GM21786 (cell line): ENCODE data around the gene SLC35E4.

Experiments
- ATAC-seq: cut with Tn5 transposase; IDR thresholded peaks from one replicate; pipeline ENCODE4 v1.9.1; 2021; ENCODE audit not compliant: unreplicated experiment

SLC35E4 gene

GRCh38 chr22:30687358-30687757 is 51.8 kb downstream of the SLC35E4 start:
- no peak for ATAC-seq

DNA sequence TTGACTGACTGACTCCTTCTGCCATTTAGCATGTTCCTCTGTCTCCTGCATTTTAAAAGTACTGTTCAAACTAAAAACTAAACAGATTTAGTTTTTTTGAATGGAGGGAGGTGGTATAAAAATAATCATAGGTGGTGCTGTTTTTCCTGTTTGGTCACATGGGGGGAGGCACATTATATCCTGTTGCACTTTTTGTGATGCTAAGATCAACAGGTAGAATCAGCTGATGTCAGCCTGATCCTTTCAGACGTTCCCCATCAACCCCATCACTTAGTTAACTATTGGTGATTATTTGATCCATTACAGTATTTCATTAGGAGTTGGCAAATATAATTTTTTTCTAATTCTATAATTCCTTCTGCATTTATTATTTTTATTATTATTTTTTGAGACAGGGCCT is 54.0 kb downstream of the SLC35E4 start:
- no peak for ATAC-seq

DNA sequence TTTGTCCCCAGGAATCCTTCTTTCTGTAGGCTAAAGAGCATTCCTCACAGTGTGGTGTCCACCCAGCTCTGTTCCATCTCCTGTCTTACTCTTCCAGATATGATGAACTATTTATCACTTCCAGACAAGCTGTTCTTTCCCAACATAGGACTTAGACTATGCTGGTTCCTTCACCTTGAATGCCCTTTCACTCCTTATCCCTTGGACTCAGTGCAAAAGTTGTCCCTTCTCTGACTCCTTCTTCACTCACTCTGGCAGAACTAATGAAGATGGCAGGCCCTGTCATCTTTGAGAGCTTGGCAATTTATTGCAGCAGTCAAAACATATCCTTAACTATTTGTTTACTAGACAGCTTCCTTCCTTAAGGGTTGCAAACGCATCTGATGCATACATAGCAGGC is 55.6 kb downstream of the SLC35E4 start:
- ATAC-seq = no peak

DNA sequence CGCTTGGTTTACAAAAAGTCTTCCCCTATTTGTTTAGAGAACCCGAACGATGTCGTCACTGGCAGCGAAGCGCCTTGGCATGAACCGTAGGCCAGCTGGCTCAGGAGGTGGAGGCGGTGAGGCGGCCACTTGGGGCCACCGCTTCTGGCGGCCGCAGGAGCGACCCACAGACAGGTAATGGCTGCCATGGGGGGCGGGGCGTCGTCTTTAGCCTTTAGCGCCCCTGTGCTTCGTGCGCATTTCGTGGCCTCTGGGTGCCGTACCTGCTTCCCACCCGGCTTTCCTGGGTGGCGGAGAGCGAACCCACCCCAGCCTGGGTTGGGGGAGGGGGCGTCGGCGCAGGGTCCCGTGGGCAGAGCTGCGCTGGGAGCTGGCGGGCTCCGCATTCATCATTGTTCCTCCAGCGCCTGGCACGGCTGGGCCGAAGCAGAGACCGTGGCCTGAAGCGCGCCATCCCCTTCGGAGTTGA is 58.6 kb downstream of the SLC35E4 start:
- ATAC-seq = no peak

GRCh38 chr22:30694640-30695350 is 59.2 kb downstream of the SLC35E4 start, which contains the start of gene OSBP2:
Gene OSBP2 (plus strand): TSS chr22:30694874. CDS start chr22:30694910, 36 bp downstream.
- ATAC-seq = no peak

- no peak for ATAC-seq
Observed at GRCh38 chr22:30695351-30695851, 59.8 kb downstream of the SLC35E4 start.

- ATAC-seq = no peak
Observed at GRCh38 chr22:30695871-30696655, 60.5 kb downstream of the SLC35E4 start.
